ENCODE data around the gene NAALADL2. TPM values are rescaled to one million over a fixed set of nuclear protein-coding genes. Genes with fewer than 3 reads are reported as not detected.

Gene NAALADL2
- polyA plus RNA-seq, 2 of the 4 experiments (the other 2 are of a cell fraction), result 0.09 to 0.28 TPM

DNA sequence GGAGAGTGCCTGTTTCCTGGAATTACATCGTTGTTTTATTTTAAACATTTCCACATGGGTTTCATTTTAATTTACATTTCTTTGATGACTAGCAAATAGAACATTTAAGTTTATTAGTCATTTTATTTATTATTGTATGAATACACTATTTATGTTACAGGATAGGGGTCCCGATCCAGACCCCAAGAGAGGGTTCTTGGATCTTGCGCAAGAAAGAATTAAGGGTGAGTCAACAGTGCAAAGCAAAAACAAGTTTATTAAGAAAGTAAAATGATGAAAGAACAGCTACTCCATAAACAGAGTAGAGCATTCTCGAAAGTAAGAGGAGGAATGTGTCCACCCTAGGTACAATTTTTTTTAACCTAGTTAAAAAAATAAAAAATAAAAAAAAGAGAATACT, 539.5 kb downstream of the NAALADL2 start:
- FAIRE-seq (no peak), DNase-seq (ENCODE audit: low read depth in 1 of 2, low spot score in 1 of 2) (no peak), ATAC-seq (no peak)
- ChIA-PET POLR2A (no interaction called here), CTCF (no interaction called here)
- H3K4me2 ChIP-seq, result no peak overlapping the region
- no peak overlapping the region for H3K4me3 ChIP-seq
- no peak overlapping the region for H3K27ac ChIP-seq
- no peaks in the 10 kb centered on the region for H3K9me3 ChIP-seq
- TF ChIP-seq CHD2 (IDR thresholded peaks at IDR 0.05; ENCODE audit: low read length, partially characterized antibody) (no peak), TFCP2L1 (CRISPR knock-in tag; IDR thresholded peaks at IDR 0.05) (no peak), NPAS2 (CRISPR knock-in tag; IDR thresholded peaks at IDR 0.05; ENCODE audit: borderline replicate concordance) (no peak), HOXB5 (CRISPR knock-in tag; IDR thresholded peaks at IDR 0.05) (no peak), CTCF (IDR thresholded peaks at IDR 0.05) (no peak), ZNF302 (CRISPR knock-in tag; IDR thresholded peaks at IDR 0.05) (no peak), KDM1A (IDR thresholded peaks at IDR 0.05; ENCODE audit: low read depth) (no peak), FOXS1 (CRISPR knock-in tag; IDR thresholded peaks at IDR 0.05) (no peak), EP300 (IDR thresholded peaks at IDR 0.05) (no peak), KDM5A (IDR thresholded peaks at IDR 0.05) (no peak), HOXB13 (CRISPR knock-in tag; IDR thresholded peaks at IDR 0.05; ENCODE audit: low read depth) (no peak), ZSCAN20 (CRISPR knock-in tag; IDR thresholded peaks at IDR 0.05) (no peak), ESRRA (IDR thresholded peaks at IDR 0.05; ENCODE audit: borderline replicate concordance, low read length) (no peak), POLR2A (IDR thresholded peaks at IDR 0.05; ENCODE audit: low read length) (no peak)
- TF ChIP-seq, protein P1, sequence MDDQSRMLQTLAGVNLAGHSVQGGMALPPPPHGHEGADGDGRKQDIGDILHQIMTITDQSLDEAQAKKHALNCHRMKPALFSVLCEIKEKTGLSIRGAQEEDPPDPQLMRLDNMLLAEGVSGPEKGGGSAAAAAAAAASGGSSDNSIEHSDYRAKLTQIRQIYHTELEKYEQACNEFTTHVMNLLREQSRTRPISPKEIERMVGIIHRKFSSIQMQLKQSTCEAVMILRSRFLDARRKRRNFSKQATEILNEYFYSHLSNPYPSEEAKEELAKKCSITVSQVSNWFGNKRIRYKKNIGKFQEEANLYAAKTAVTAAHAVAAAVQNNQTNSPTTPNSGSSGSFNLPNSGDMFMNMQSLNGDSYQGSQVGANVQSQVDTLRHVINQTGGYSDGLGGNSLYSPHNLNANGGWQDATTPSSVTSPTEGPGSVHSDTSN (IDR thresholded peaks at IDR 0.05), result no peak
- TF ChIP-seq, protein P2, sequence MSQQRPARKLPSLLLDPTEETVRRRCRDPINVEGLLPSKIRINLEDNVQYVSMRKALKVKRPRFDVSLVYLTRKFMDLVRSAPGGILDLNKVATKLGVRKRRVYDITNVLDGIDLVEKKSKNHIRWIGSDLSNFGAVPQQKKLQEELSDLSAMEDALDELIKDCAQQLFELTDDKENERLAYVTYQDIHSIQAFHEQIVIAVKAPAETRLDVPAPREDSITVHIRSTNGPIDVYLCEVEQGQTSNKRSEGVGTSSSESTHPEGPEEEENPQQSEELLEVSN (IDR thresholded peaks at IDR 0.05; ENCODE audit: borderline replicate concordance, low read depth), result no peak
- no peaks in the 10 kb centered on the region for H3K4me1 ChIP-seq
- 54% methylated on average over 4 of the region's 4 CpGs for WGBS (ENCODE audit: missing lambda C conversion rate)

DNA sequence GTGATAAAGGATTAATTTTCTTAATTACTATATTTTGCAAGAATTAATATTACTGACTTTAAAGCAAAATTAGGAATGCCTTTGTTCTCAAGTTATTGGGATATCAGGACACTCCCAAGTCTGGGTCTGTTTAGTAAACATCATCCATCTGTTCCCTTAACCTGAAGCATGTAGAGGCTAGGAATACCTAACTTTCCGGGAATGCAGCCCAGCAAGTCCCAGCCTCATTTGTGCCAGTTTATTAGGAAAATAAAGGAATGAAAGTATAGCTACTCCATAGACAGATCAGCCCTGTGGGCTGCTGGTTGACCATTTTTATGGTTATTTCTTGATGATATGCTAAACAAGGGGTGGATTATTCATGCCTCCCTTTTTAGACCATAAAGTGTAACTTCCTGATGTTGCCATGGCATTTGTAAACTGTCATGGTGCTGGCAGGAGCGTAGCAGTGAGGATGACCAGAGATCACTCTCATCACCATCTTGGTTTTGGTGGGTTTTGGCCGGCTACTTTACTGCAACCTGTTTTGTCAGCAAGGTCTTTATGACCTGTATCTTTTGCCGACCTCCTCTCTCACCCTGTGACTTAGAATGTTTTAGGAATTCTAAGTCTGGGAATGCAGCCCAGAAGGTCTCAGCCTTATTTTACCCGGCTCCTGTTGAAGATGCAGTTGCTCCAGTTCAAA, 540.2 kb downstream of the NAALADL2 start:
- Histone ChIP-seq H3K4me1 (no peaks in the 10 kb centered on the region), H3K4me2 (no peak overlapping the region), H3K27ac (no peak overlapping the region), H3K9me3 (no peaks in the 10 kb centered on the region), H3K4me3 (no peak overlapping the region)
- TF ChIP-seq MAFK (IDR thresholded peaks at IDR 0.05; ENCODE audit: partially characterized antibody), result no peak
- TF ChIP-seq HOXA7 (CRISPR knock-in tag; IDR thresholded peaks at IDR 0.05), result no peak
- no peak for TF ChIP-seq FOSB (CRISPR knock-in tag; IDR thresholded peaks at IDR 0.05)
- TF ChIP-seq EHF (CRISPR knock-in tag; IDR thresholded peaks at IDR 0.05), result no peak
- TF ChIP-seq, protein P3, sequence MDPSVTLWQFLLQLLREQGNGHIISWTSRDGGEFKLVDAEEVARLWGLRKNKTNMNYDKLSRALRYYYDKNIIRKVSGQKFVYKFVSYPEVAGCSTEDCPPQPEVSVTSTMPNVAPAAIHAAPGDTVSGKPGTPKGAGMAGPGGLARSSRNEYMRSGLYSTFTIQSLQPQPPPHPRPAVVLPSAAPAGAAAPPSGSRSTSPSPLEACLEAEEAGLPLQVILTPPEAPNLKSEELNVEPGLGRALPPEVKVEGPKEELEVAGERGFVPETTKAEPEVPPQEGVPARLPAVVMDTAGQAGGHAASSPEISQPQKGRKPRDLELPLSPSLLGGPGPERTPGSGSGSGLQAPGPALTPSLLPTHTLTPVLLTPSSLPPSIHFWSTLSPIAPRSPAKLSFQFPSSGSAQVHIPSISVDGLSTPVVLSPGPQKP (IDR thresholded peaks at IDR 0.05; ENCODE audit: low read depth, low read length), result no peak
- TF ChIP-seq RAD21 (conservative IDR thresholded peaks at IDR 0.05 in 1 of 2, IDR thresholded peaks at IDR 0.05 in 1 of 2), result no peak
- TF ChIP-seq FOXS1 (CRISPR knock-in tag; IDR thresholded peaks at IDR 0.05), result no peak
- TF ChIP-seq GATA3 (IDR thresholded peaks at IDR 0.05; ENCODE audit: borderline replicate concordance), result no peak
- no peak for TF ChIP-seq HOXB13 (CRISPR knock-in tag; IDR thresholded peaks at IDR 0.05; ENCODE audit: low read depth)
- no peak for TF ChIP-seq HOXB5 (CRISPR knock-in tag; IDR thresholded peaks at IDR 0.05)
- TF ChIP-seq RCOR1 (IDR thresholded peaks at IDR 0.05; ENCODE audit: low read depth, low read length), result no peak
- FAIRE-seq (no peak), ATAC-seq (no peak), DNase-seq (ENCODE audit: low read depth in 1 of 2, low spot score in 1 of 2) (no peak)
- 45% methylated on average over 5 of the region's 5 CpGs for WGBS (ENCODE audit: missing lambda C conversion rate)
- POLR2A ChIA-PET, result no interaction called here
- CTCF ChIA-PET, result interaction anchor here (0.6 kb wide), 1 partner anchor 201 kb away, joined by 3 read pairs; no protein-coding TSS in a partner anchor

All from A549 (cell line).